GM23338 (cell line): Measurements from ENCODE around the gene SNTG2. TPM values are rescaled to one million over a fixed set of nuclear protein-coding genes. Genes with fewer than 3 reads are reported as not detected.

Experiments used
- ATAC-seq: fragments of 200-7000 bp; cut with Tn5 transposase; 3 replicates; pipeline ENCODE4 v1.9.1; 2020
- DNase-seq: peaks from one replicate; pipeline ENCODE4 v3.0.0-alpha.2; 2015; ENCODE audit warnings: low spot score
- H2AFZ ChIP-seq: fragments of 200-600 bp; sonication (generic); 2 replicates; pipeline ENCODE4 v1.8.0; 2016; ENCODE audit warnings: antibody characterized with exemption, mild to moderate bottlenecking, moderate library complexity
- H3F3A ChIP-seq: fragments of 200-600 bp; sonication (generic); replicated peaks from 2 replicates; pipeline ENCODE4 v1.8.0; 2017; ENCODE audit warnings: antibody characterized with exemption, mixed run types, low read depth
- H3K27ac ChIP-seq: fragments of 200-600 bp; sonication (generic); 2 replicates; pipeline ENCODE4 v1.6.1; 2016; ENCODE audit warnings: low read depth
- H3K27me3 ChIP-seq: fragments of 200-600 bp; sonication (generic); 2 replicates; pipeline ENCODE4 v1.8.0; 2016; ENCODE audit warnings: mild to moderate bottlenecking, mixed run types, moderate library complexity; ENCODE audit not compliant: insufficient read depth
- H3K36me3 ChIP-seq: fragments of 200-600 bp; sonication (generic); 2 replicates; pipeline ENCODE4 v1.8.0; 2016; ENCODE audit warnings: mild to moderate bottlenecking; ENCODE audit not compliant: insufficient read depth
- H3K4me1 ChIP-seq: fragments of 200-600 bp; sonication (generic); 2 replicates; pipeline ENCODE4 v1.8.0; 2016; ENCODE audit warnings: mild to moderate bottlenecking, moderate library complexity; ENCODE audit not compliant: insufficient read depth
- H3K4me2 ChIP-seq: fragments of 200-600 bp; sonication (generic); 2 replicates; pipeline ENCODE4 v1.7.1; 2017; ENCODE audit warnings: mixed run types
- H3K4me3 ChIP-seq: fragments of 200-600 bp; sonication (generic); 2 replicates; pipeline ENCODE4 v1.6.1; 2016; ENCODE audit warnings: mixed run types
- H3K79me2 ChIP-seq: fragments of 200-600 bp; sonication (generic); replicated peaks from 2 replicates; pipeline ENCODE4 v1.8.0; 2017; ENCODE audit warnings: mild to moderate bottlenecking; ENCODE audit not compliant: insufficient read depth
- H3K9me2 ChIP-seq: fragments of 200-600 bp; sonication (generic); 2 replicates; pipeline ENCODE4 v1.8.0; 2017; ENCODE audit not compliant: insufficient read depth
- H4K20me1 ChIP-seq: fragments of 200-600 bp; sonication (generic); replicated peaks from 2 replicates; pipeline ENCODE4 v1.8.0; 2017; ENCODE audit warnings: mild to moderate bottlenecking; ENCODE audit not compliant: insufficient read depth
- H3K27ac Mint-ChIP-seq: 2 replicates; pipeline ENCODE4 v1.8.0; 2020; ENCODE audit warnings: inconsistent platforms, mild to moderate bottlenecking, moderate library complexity, mixed read lengths
- H3K27me3 Mint-ChIP-seq: 3 replicates; pipeline ENCODE4 v1.8.0; 2022; ENCODE audit warnings: low read depth, mild to moderate bottlenecking, moderate library complexity, mixed read lengths, inconsistent platforms; ENCODE audit not compliant: insufficient read depth, poor library complexity
- H3K36me3 Mint-ChIP-seq: 3 replicates; pipeline ENCODE4 v1.8.0; 2021; ENCODE audit warnings: low read depth, mild to moderate bottlenecking, inconsistent platforms, moderate library complexity, mixed read lengths
- H3K4me1 Mint-ChIP-seq: 3 replicates; pipeline ENCODE4 v1.8.0; 2020; ENCODE audit warnings: mild to moderate bottlenecking, inconsistent platforms, mixed read lengths
- H3K4me3 Mint-ChIP-seq: 3 replicates; pipeline ENCODE4 v1.8.0; 2021; ENCODE audit warnings: moderate library complexity, mild to moderate bottlenecking, inconsistent platforms, mixed read lengths
- H3K9me3 Mint-ChIP-seq: 3 replicates; pipeline ENCODE4 v1.8.0; 2020; ENCODE audit warnings: moderate library complexity, mild to moderate bottlenecking, inconsistent platforms, mixed read lengths
- CREB1 ChIP-seq: fragments of 250-450 bp; sonication (Bioruptor Pico); IDR thresholded peaks from 2 replicates; pipeline ENCODE4 v1.5.0; 2020; ENCODE audit warnings: low read depth, mild to moderate bottlenecking, moderate library complexity
- EZH2 ChIP-seq: fragments of 200-600 bp; sonication (generic); IDR thresholded peaks from one replicate; pipeline ENCODE4 v1.8.0; 2017; ENCODE audit warnings: antibody characterized with exemption, mild to moderate bottlenecking, low read depth; ENCODE audit not compliant: unreplicated experiment
- EZH2phosphoT487 ChIP-seq: fragments of 200-600 bp; sonication (generic); IDR thresholded peaks from one replicate; pipeline ENCODE4 v1.8.1; 2018; ENCODE audit warnings: antibody characterized with exemption; ENCODE audit not compliant: unreplicated experiment
- JUNB ChIP-seq: IDR thresholded peaks from one replicate; pipeline ENCODE4 v1.6.1; 2016; ENCODE audit warnings: antibody characterized with exemption; ENCODE audit not compliant: unreplicated experiment
- NANOG ChIP-seq: IDR thresholded peaks from 2 replicates; pipeline ENCODE4 v1.6.1; 2016; ENCODE audit warnings: antibody characterized with exemption, borderline replicate concordance
- POLR2AphosphoS5 ChIP-seq: IDR thresholded peaks from 2 replicates; pipeline ENCODE4 v1.6.1; 2016; ENCODE audit warnings: antibody characterized with exemption, low read depth
- STAT1 ChIP-seq: IDR thresholded peaks from one replicate; pipeline ENCODE4 v1.6.1; 2016; ENCODE audit warnings: antibody characterized with exemption; ENCODE audit not compliant: unreplicated experiment
- ZNF331 ChIP-seq: fragments of 250-450 bp; sonication (Bioruptor Pico); IDR thresholded peaks from 2 replicates; pipeline ENCODE4 v1.5.0; 2020; ENCODE audit warnings: low read depth, mild to moderate bottlenecking, moderate library complexity
- ZNF462 ChIP-seq: fragments of 250-450 bp; sonication (Bioruptor Pico); IDR thresholded peaks from 2 replicates; pipeline ENCODE4 v1.5.0; 2020; ENCODE audit warnings: mild to moderate bottlenecking, moderate library complexity
- polyA plus RNA-seq: library from polyadenylated mRNA; unstranded; fragments of >200 nt; fragmentation: Nextera tagmentation; extraction: Ambion mirVana; gene quantifications from 2 replicates; pipeline ENCODE4 v1.2.1, GENCODE V29; 2016
- total RNA-seq: library from RNA; depleted of rRNA; stranded (reverse); fragments of >200 nt; shearing (Covaris generic); gene quantifications from 2 replicates; pipeline ENCODE4 v1.2.3, GENCODE V29; 2014
- TF ChIP-seq, protein P1 (sequence below): IDR thresholded peaks from 2 replicates; pipeline ENCODE4 v1.6.1; 2016; ENCODE audit warnings: antibody characterized with exemption
- TF ChIP-seq, protein P2 (sequence below): IDR thresholded peaks from one replicate; pipeline ENCODE4 v1.6.1; 2018; ENCODE audit warnings: antibody characterized with exemption; ENCODE audit not compliant: unreplicated experiment

Gene SNTG2
- total and polyA plus RNA-seq, 2 experiments from 2014 or later = 27.5 to 60.4 TPM

DNA sequence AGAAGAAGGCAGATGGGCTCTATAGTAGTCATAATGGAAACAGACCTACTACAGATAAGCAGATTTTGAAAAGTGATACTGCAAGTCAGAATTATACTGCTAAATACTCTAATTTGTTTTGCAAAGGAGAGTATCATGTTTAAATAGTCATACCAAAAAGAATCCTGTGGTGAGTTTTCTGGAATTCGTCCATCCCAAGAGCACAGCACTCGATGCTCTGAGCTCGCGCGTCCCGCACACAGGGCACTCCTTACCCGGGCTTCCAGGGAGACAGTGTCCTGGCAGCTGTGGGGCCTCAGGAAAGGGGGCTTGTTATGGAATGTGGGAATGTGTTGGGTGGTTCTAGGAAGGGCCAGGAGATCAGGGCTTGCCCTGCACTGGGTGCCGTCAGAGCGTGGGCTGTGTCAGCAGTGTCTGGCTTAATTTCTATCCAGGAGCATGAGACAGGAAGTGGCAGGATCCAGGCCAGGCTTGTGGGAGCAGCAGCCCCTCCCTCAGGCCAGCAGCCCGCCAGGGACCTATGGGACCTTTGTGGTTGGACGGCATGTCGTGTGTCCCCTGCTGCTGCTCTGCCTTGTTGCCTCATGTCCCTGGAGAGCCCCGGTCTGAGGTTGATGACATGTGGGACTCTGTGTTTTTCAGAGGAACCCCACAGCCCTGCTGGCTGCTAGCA, 269.4 kb downstream of the SNTG2 start (continued):
- TF ChIP-seq ZNF331 (CRISPR knock-in tag) (no peak), EZH2phosphoT487 (no peak)
- TF ChIP-seq, protein P1, sequence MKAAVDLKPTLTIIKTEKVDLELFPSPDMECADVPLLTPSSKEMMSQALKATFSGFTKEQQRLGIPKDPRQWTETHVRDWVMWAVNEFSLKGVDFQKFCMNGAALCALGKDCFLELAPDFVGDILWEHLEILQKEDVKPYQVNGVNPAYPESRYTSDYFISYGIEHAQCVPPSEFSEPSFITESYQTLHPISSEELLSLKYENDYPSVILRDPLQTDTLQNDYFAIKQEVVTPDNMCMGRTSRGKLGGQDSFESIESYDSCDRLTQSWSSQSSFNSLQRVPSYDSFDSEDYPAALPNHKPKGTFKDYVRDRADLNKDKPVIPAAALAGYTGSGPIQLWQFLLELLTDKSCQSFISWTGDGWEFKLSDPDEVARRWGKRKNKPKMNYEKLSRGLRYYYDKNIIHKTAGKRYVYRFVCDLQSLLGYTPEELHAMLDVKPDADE = no peak

- H3K79me2 ChIP-seq = no peaks in the 10 kb centered on the region
- H3K4me1 Mint-ChIP-seq = peaks cover 4% of the 10 kb centered on the region; the same call in 1 of the 3 replicates
- no peaks in the 10 kb centered on the region for H3K27me3 ChIP-seq
- peaks cover 10% of the 10 kb centered on the region for H3F3A ChIP-seq
- H3K4me3 ChIP-seq = no peak overlapping the region
- peaks cover 53% of the 10 kb centered on the region for H3K36me3 Mint-ChIP-seq
- H3K4me1 ChIP-seq = no peaks in the 10 kb centered on the region
- H3K9me3 Mint-ChIP-seq = peaks cover 37% of the 10 kb centered on the region
- no peak overlapping the region for H3K4me2 ChIP-seq
- H3K4me3 Mint-ChIP-seq = peak overlapping the region; percentile 46; the same call in 2 of the 3 replicates
- no peak overlapping the region for H2AFZ ChIP-seq
- H3K27ac ChIP-seq = no peak overlapping the region
- peaks cover 4% of the 10 kb centered on the region for H3K36me3 ChIP-seq
- no peak for ATAC-seq
- no peaks in the 10 kb centered on the region for H3K9me2 ChIP-seq
- no peak for DNase-seq
- no peaks in the 10 kb centered on the region for H4K20me1 ChIP-seq
- peaks cover 37% of the 10 kb centered on the region for H3K27me3 Mint-ChIP-seq
- H3K27ac Mint-ChIP-seq = no peak overlapping the region
- TF ChIP-seq ZNF331 (CRISPR knock-in tag) (no peak), ZNF462 (CRISPR knock-in tag) (no peak), JUNB (no peak), STAT1 (no peak), EZH2 (no peak), POLR2AphosphoS5 (no peak), EZH2phosphoT487 (no peak), NANOG (no peak), CREB1 (no peak)
- TF ChIP-seq, protein P2, sequence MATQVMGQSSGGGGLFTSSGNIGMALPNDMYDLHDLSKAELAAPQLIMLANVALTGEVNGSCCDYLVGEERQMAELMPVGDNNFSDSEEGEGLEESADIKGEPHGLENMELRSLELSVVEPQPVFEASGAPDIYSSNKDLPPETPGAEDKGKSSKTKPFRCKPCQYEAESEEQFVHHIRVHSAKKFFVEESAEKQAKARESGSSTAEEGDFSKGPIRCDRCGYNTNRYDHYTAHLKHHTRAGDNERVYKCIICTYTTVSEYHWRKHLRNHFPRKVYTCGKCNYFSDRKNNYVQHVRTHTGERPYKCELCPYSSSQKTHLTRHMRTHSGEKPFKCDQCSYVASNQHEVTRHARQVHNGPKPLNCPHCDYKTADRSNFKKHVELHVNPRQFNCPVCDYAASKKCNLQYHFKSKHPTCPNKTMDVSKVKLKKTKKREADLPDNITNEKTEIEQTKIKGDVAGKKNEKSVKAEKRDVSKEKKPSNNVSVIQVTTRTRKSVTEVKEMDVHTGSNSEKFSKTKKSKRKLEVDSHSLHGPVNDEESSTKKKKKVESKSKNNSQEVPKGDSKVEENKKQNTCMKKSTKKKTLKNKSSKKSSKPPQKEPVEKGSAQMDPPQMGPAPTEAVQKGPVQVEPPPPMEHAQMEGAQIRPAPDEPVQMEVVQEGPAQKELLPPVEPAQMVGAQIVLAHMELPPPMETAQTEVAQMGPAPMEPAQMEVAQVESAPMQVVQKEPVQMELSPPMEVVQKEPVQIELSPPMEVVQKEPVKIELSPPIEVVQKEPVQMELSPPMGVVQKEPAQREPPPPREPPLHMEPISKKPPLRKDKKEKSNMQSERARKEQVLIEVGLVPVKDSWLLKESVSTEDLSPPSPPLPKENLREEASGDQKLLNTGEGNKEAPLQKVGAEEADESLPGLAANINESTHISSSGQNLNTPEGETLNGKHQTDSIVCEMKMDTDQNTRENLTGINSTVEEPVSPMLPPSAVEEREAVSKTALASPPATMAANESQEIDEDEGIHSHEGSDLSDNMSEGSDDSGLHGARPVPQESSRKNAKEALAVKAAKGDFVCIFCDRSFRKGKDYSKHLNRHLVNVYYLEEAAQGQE = no peak
- TF ChIP-seq, protein P1 = no peak
Measured at GRCh38 chr2:1222056-1222455, 271.4 kb downstream of the SNTG2 start.
